GM19023 (cell line): ENCODE data around the gene OR13H1.
"Not testable (repeated sequence)": the region's sequence is repeated elsewhere in the genome, so short reads cannot be mapped to it uniquely, and the experiment has no call there.

Source experiments
- ATAC-seq: cut with Tn5 transposase; IDR thresholded peaks from one replicate; pipeline ENCODE4 v1.9.1; 2021; ENCODE audit warnings: mild to moderate bottlenecking, moderate library complexity; ENCODE audit not compliant: unreplicated experiment

The OR13H1 gene

GRCh38 chrX:131543774-131544173 lies at the start of gene OR13H1:
OR13H1 (plus strand) TSS chrX:131544074; CDS start chrX:131544074, 0 bp downstream.
- ATAC-seq = no peak

- ATAC-seq = not testable (repeated sequence)
These were observed 42.3 kb upstream of the OR13H1 start for GRCh38 chrX:131501556-131501955.

- ATAC-seq = no peak
These were observed 30.5 kb upstream of the OR13H1 start for GRCh38 chrX:131513159-131513914.

- no peak for ATAC-seq
These were observed 22.1 kb upstream of the OR13H1 start for GRCh38 chrX:131521824-131522223.

- ATAC-seq = no peak
These were observed 344 bp downstream of the OR13H1 start for GRCh38 chrX:131544218-131544617.

- ATAC-seq = no peak
These were observed 5.1 kb downstream of the OR13H1 start for GRCh38 chrX:131549011-131549410.

- not testable (repeated sequence) for ATAC-seq
These were observed 8.6 kb downstream of the OR13H1 start for GRCh38 chrX:131552453-131552852.

- no peak for ATAC-seq
These were observed 14.7 kb downstream of the OR13H1 start for GRCh38 chrX:131558562-131558961.

GRCh38 chrX:131564553-131565229 lies 20.8 kb downstream of the OR13H1 start:
- ATAC-seq = no peak

GRCh38 chrX:131565909-131566308 lies 22.0 kb downstream of the OR13H1 start:
- ATAC-seq = no peak

GRCh38 chrX:131571348-131571747 lies 27.5 kb downstream of the OR13H1 start:
- ATAC-seq = no peak

GRCh38 chrX:131572372-131573014 lies 28.6 kb downstream of the OR13H1 start:
- no peak for ATAC-seq

GRCh38 chrX:131577413-131577812 lies 33.5 kb downstream of the OR13H1 start:
- ATAC-seq = no peak

GRCh38 chrX:131577999-131578734 lies 34.3 kb downstream of the OR13H1 start:
- ATAC-seq = no peak

GRCh38 chrX:131578735-131579367 lies 35.0 kb downstream of the OR13H1 start:
- ATAC-seq = not testable (repeated sequence)

- ATAC-seq = no peak
These were observed 45.1 kb downstream of the OR13H1 start for GRCh38 chrX:131588995-131589394.
